Lower leg skin (tissue), 3 donors: ENCODE measurements around the gene REC114.

Source experiments
- CTCF ChIP-seq, 3 donors: fragments of 450-650 bp; IDR thresholded peaks; one replicate each; pipeline ENCODE4 v1.5.1; 2016; ENCODE audit warnings: antibody characterized with exemption in 3 of 3, mild to moderate bottlenecking in 3 of 3, moderate library complexity in 2 of 3
- POLR2A ChIP-seq, 2 donors: fragments of 450-650 bp; IDR thresholded peaks; one replicate each; pipeline ENCODE4 v1.6.1; 2016 to 2017; ENCODE audit warnings: antibody characterized with exemption in 2 of 2, mild to moderate bottlenecking in 1 of 2, moderate library complexity in 1 of 2

- TF ChIP-seq POLR2A (IDR thresholded peaks at IDR 0.05) (no peak), CTCF (IDR thresholded peaks at IDR 0.05) (no peak)
Observed at GRCh38 chr15:73564255-73564654, 121.3 kb downstream of the REC114 start.
